Measurements from ENCODE around the gene SLC34A3.

Gene SLC34A3

DNA sequence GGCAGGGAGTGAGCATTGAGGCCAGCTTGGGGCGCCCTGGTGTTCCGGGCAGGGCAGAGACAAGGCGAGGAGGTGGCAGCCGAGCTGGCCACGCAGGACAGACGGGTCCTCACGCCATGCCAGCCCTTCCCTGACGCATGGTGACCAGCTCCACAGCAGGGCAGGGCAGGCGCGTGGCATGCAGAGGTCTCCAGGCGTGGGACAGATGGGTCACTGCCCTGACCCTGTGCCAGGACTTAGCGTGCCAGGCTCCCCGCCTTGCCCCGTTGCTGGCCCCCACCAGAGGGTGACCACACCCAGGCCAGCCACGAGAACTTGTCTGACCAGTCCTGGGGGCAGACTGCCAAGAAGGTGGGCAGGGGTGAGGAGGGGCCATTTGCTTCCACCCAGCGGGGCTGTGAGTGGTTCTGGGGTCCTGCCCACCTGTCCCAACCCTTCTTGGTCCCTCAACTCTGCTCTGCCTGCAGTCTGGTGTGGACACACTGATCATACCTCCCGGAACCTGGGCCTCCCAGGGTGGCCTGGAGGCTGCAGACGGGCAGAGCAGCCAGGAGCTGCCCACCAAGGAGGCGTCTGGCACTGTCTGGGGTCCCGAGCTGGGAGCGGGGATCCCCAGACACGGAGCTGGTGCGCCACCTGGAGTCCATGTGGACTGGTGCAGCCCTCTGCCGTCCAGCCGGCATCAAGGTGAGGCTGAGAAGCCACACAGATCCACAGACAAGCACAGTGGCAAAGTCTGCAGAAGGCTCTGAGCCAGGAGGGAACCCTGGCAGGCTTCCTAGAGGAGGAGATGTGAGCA lies 3.4 kb upstream of the SLC34A3 start, which contains the start of gene RNF224:
RNF224 (plus strand) TSS at position 449 of the 799 bp plus-strand sequence. CDS start 834 bp downstream, outside the sequence.
- peak within 1 kb of the TSS in 1 of 2 donors; percentile 29 for H3K4me3 Mint-ChIP-seq
- DNase-seq (peak; percentile 73), ATAC-seq (replicated peaks) (peak; percentile 57)
- H3K9me3 Mint-ChIP-seq: no peaks in the 10 kb centered on the region
- H3K4me1 Mint-ChIP-seq: peaks cover 13 to 30% of the 10 kb centered on the region in 2 donors
- peaks cover 12 to 24% of the 10 kb centered on the region in 2 donors for H3K27me3 Mint-ChIP-seq
- H3K36me3 Mint-ChIP-seq: no peaks in the 10 kb centered on the region
- peak within 1 kb of the TSS; percentile 87 for H3K27ac Mint-ChIP-seq

DNA sequence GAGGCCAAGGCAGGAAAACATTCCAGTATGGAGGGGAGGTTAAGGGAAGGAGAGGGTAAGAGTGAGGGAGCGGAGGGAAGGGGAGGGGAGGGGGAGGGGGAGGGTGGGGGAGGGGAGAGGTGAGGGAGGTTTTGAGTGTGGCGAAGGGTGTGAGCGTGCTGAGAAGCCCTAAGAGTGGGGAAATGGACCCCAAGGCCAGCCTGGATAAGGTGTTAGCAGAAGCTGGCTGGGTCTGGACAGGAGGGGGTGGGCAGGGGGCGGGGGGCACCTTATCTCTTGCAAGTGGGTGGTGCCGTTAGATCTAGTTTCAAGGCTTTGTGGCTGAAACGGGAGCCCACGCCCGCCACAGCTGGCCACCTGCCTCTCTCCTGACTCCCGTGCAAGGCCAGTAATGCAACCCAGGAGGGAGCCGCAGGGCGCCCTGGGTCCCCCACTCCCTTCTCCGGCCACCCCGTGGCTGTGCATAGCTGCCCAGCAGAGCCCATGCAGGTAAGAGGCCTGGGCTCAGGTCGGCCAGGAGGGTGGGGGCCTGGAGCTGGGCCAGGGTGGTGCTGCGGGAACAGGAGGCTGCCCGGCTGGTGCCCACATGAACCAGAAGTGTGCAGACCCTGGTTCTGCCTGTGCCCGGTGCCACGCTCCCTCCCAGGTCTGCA lies 2.7 kb upstream of the SLC34A3 start:
- no peaks in the 10 kb centered on the region for H3K9me3 Mint-ChIP-seq
- H3K27ac Mint-ChIP-seq: peak overlapping the region; percentile 87
- peaks cover 12 to 28% of the 10 kb centered on the region in 2 donors for H3K27me3 Mint-ChIP-seq
- H3K4me1 Mint-ChIP-seq: peaks cover 10 to 26% of the 10 kb centered on the region in 2 donors
- H3K36me3 Mint-ChIP-seq: no peaks in the 10 kb centered on the region
- peak overlapping the region in 1 of 2 donors; percentile 29 for H3K4me3 Mint-ChIP-seq
- DNase-seq (no peak), ATAC-seq (replicated peaks) (no peak)

DNA sequence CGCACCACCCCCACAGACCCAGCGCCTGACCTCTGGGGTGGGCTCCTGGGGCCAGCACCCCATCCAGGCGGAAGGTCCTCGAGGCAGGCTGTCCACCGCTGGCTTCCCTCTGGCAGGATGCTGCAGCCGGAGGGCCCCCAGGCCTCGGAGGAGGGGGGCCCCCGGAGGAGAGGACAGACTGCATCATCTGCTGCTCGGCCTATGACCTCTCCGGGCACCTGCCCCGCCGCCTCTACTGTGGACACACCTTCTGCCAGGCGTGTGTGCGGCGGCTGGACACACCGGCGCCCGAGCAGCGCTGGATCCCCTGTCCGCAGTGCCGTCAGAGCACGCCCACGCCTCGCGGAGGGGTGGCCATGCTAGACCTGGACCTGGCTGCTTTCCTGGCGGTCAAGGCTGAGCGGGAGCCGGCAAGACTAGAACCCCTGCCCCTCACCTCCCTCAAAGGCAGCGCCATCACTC lies 2.2 kb upstream of the SLC34A3 start:
- H3K27me3 Mint-ChIP-seq: peaks cover 12 to 28% of the 10 kb centered on the region in 2 donors
- H3K4me3 Mint-ChIP-seq: no peak overlapping the region
- ATAC-seq (replicated peaks): no peak
- no peak for DNase-seq
- H3K9me3 Mint-ChIP-seq: no peaks in the 10 kb centered on the region
- peaks cover 9 to 24% of the 10 kb centered on the region in 2 donors for H3K4me1 Mint-ChIP-seq
- H3K27ac Mint-ChIP-seq: no peak overlapping the region
- no peaks in the 10 kb centered on the region for H3K36me3 Mint-ChIP-seq

GRCh38 chr9:137228968-137229896 lies 1.5 kb upstream of the SLC34A3 start:
- Mint-ChIP-seq H3K9me3 (no peaks in the 10 kb centered on the region), H3K4me3 (no peak overlapping the region), H3K27ac (no peak overlapping the region), H3K4me1 (peaks cover 9 to 20% of the 10 kb centered on the region in 2 donors), H3K36me3 (no peaks in the 10 kb centered on the region), H3K27me3 (peaks cover 12 to 28% of the 10 kb centered on the region in 2 donors)
- ATAC-seq (replicated peaks) (no peak), DNase-seq (no peak)

DNA sequence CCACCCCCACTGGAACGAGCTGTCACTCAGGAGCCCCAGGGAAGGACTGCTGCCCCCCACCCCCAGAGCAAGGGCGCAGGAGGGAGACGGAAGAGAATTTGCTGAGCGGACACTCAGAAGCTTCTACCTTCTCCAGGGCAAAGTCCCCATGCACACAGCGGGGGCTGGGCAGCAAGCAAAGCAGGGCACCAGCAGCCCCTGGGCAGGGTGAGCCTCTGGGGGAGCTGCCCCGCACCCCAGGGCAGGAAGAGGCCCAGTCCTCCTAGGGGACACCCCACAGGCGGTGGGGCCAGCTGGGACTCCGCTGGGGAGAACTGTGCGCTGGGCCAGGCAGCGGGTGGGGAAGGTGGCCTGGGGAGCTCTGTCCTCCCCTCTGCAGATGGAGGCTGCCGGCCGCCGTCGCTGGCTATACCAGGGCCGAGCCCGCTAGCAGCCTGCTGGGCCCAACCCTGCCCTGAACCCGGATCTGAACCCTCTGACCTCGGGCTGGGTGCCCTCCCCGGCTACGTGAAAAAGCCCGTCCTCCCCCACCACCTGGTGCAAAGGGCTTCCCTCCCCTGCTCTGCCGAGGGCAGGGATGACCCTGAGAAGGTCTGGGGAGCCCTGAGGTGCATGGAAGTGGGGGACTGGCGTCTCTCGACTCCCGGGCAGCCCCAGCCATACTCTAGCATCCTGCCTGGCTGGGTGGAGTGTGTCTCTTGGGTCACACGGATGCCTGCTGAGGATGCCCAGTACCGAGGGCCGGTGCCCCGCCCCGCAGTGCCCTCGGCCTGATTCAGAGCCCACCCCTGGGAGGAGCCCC lies 597 bp upstream of the SLC34A3 start:
- peaks cover 12 to 28% of the 10 kb centered on the region in 2 donors for H3K27me3 Mint-ChIP-seq
- H3K36me3 Mint-ChIP-seq: no peaks in the 10 kb centered on the region
- H3K9me3 Mint-ChIP-seq: no peaks in the 10 kb centered on the region
- peaks cover 16 to 24% of the 10 kb centered on the region in 2 donors for H3K4me1 Mint-ChIP-seq
- no peak overlapping the region for H3K27ac Mint-ChIP-seq
- ATAC-seq (replicated peaks) (no peak), DNase-seq (no peak)
- H3K4me3 Mint-ChIP-seq: no peak overlapping the region

GRCh38 chr9:137231372-137232039 lies 805 bp downstream of the SLC34A3 start:
- DNase-seq (no peak), ATAC-seq (replicated peaks) (no peak)
- H3K4me1 Mint-ChIP-seq: peaks cover 18 to 28% of the 10 kb centered on the region in 2 donors
- no peak overlapping the region for H3K27ac Mint-ChIP-seq
- peaks cover 9 to 28% of the 10 kb centered on the region in 2 donors for H3K27me3 Mint-ChIP-seq
- H3K36me3 Mint-ChIP-seq: peaks cover 0 to 2% of the 10 kb centered on the region in 2 donors
- no peaks in the 10 kb centered on the region for H3K9me3 Mint-ChIP-seq
- H3K4me3 Mint-ChIP-seq: no peak overlapping the region

DNA sequence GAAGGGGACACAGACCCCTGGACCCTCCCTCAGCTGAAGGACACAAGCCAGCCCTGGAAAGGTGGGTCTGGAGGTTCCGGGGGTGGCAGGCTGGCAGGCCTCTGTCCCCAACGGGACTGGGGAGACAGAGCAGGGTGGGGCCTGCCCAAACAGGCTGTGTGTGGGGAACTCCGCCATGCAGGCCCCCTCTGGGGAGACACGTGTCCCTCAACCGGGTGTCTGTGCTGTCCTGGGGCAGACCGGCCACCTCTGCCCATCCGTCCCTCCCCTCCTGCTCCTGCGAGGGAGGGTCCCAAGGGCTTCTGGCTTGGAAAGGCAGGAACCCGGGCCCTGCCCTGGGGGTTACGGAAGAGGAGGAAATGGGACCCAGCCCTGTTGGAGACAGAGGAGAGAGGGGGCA lies 1.4 kb downstream of the SLC34A3 start:
- Mint-ChIP-seq H3K4me1 (peaks cover 16 to 34% of the 10 kb centered on the region in 2 donors), H3K36me3 (peaks cover 0 to 2% of the 10 kb centered on the region in 2 donors), H3K4me3 (no peak overlapping the region), H3K9me3 (no peaks in the 10 kb centered on the region), H3K27ac (no peak overlapping the region), H3K27me3 (peaks cover 9 to 28% of the 10 kb centered on the region in 2 donors)
- DNase-seq: no peak
- no peak for ATAC-seq (replicated peaks)

DNA sequence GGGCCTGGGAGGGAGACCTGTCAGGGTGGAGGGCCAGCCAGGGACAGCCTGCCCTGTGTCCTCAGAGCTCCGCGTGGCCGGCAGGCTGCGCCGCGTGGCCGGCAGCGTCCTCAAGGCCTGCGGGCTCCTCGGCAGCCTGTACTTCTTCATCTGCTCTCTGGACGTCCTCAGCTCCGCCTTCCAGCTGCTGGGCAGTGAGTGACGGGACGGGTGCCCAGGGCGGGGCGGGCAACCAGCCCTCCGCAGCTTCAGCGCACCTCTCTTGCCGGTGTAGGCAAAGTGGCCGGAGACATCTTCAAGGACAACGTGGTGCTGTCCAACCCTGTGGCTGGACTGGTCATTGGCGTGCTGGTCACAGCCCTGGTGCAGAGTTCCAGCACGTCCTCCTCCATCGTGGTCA lies 1.8 kb downstream of the SLC34A3 start:
- Mint-ChIP-seq H3K9me3 (no peaks in the 10 kb centered on the region), H3K4me1 (peaks cover 17 to 35% of the 10 kb centered on the region in 2 donors)
- no peak for ATAC-seq (replicated peaks)

DNA sequence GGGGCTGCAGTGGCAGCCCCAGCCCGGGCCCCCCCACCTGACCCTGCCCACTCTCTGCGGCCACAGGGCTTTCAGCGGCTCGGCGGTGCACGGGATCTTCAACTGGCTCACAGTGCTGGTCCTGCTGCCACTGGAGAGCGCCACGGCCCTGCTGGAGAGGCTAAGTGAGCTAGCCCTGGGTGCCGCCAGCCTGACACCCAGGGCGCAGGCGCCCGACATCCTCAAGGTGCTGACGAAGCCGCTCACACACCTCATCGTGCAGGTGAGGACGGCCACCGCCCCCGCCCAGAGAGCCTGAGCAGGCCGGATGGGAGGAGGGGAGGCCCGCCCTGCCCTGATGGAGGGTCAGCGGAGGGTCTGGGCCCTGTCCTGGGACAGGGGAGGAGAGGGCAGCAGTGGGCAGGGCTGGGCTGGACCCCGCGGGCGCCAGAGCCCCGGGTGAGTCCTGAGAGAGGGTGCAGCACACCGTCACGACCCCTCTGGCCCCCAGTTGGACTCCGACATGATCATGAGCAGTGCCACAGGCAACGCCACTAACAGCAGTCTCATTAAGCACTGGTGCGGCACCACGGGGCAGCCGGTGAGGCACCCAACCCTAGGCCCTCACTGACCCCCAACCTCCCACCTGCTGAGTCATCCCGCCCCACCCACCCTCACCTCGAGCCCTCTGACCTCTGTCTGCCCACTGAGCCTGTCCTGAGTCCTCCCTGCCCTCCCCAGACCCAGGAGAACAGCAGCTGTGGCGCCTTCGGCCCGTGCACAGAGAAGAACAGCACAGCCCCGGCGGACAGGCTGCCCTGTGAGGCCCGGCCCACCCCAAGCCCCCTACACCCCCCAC lies 2.7 kb downstream of the SLC34A3 start:
- Mint-ChIP-seq H3K27me3 (peaks cover 4 to 21% of the 10 kb centered on the region in 2 donors), H3K9me3 (no peaks in the 10 kb centered on the region), H3K27ac (no peak overlapping the region), H3K4me3 (no peak overlapping the region), H3K36me3 (peaks cover 0 to 2% of the 10 kb centered on the region in 2 donors), H3K4me1 (peaks cover 20 to 39% of the 10 kb centered on the region in 2 donors)
- no peak for DNase-seq
- ATAC-seq (replicated peaks): no peak

More for the DNA sequence above, 1.8 kb downstream of the SLC34A3 start:
- no peak overlapping the region for H3K27ac Mint-ChIP-seq
- no peak for DNase-seq
- peaks cover 0 to 2% of the 10 kb centered on the region in 2 donors for H3K36me3 Mint-ChIP-seq
- H3K4me3 Mint-ChIP-seq: no peak overlapping the region
- peaks cover 7 to 25% of the 10 kb centered on the region in 2 donors for H3K27me3 Mint-ChIP-seq

DNA sequence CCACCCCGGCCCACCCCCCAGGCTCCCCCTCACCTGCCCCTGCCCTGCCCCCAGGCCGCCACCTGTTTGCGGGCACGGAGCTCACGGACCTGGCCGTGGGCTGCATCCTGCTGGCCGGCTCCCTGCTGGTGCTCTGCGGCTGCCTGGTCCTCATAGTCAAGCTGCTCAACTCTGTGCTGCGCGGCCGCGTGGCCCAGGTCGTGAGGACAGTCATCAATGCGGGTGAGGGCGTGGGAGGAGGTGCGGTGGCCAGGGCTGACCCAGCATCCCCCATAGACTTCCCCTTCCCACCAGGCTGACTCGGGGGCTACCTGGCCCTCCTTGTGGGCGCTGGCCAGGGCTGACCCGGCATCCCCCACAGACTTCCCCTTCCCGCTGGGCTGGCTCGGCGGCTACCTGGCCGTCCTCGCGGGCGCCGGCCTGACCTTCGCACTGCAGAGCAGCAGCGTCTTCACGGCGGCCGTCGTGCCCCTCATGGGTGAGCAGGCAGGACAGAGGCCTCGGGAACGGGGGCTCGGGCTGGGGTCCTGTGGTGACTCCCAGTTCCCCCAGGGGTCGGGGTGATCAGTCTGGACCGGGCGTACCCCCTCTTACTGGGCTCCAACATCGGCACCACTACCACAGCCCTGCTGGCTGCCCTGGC lies 3.5 kb downstream of the SLC34A3 start:
- no peaks in the 10 kb centered on the region for H3K9me3 Mint-ChIP-seq
- ATAC-seq (replicated peaks): no peak
- DNase-seq: no peak
- peaks cover 24 to 47% of the 10 kb centered on the region in 2 donors for H3K4me1 Mint-ChIP-seq
- peaks cover 0 to 18% of the 10 kb centered on the region in 2 donors for H3K27me3 Mint-ChIP-seq
- H3K27ac Mint-ChIP-seq: no peak overlapping the region
- H3K4me3 Mint-ChIP-seq: no peak overlapping the region
- peaks cover 0 to 4% of the 10 kb centered on the region in 2 donors for H3K36me3 Mint-ChIP-seq

DNA sequence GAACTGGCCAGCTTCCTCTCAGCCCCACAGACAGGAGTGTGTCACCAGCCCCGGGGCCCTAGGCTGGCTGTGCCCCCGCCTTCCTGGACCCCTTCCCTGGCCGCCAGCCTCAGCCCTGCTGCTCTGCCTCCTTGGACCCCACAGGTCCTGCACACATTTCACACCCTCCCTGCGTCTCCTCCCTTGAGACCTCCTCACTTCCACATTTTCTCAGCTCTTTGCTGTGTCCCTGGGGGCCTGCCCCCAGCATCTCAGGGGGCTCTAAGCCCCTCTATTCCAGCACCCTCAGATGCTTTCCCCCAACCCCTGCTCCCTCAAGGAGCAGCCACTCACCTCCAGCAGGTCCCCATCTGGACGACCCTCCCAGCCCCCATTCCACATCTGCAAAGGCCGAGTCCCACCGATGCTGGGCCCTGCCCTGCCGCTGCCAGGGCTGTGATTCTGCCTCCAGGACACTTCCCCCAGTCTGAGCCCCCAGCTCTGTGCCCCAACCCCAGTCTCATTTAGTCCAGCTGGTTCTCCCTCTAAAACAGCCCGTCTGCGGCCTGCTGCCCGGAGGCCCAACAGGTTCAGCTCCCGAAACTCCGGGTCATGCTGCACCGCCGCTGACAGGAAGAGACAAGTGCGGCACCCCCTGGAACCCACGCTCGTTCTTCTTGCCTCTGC lies 4.2 kb downstream of the SLC34A3 start:
- Mint-ChIP-seq H3K4me1 (peaks cover 24 to 54% of the 10 kb centered on the region in 2 donors), H3K36me3 (peaks cover 0 to 4% of the 10 kb centered on the region in 2 donors), H3K27ac (peak overlapping the region; percentile 51), H3K27me3 (peaks cover 0 to 11% of the 10 kb centered on the region in 2 donors), H3K9me3 (no peaks in the 10 kb centered on the region), H3K4me3 (peak overlapping the region; percentile 42 to 52)
- peak; percentile 26 for ATAC-seq (replicated peaks)
- no peak for DNase-seq
